Vagina (tissue), 2 donors: Measurements from ENCODE around the gene OR4N2.
"Not testable (repeated sequence)": the region's sequence is repeated elsewhere in the genome, so short reads cannot be mapped to it uniquely, and the experiment has no call there.

Experiments used
- POLR2A ChIP-seq, 2 donors: fragments of 450-650 bp; IDR thresholded peaks; one replicate each; pipeline ENCODE4 v1.6.1; 2017; ENCODE audit warnings: antibody characterized with exemption in 2 of 2, mild to moderate bottlenecking in 2 of 2, moderate library complexity in 2 of 2
- POLR2AphosphoS5 ChIP-seq, 2 donors: sonication (generic); formaldehyde crosslinking; IDR thresholded peaks; one replicate each; pipeline ENCODE4 v1.9.0; 2017; ENCODE audit warnings: antibody characterized with exemption in 2 of 2, mild to moderate bottlenecking in 2 of 2, low read depth in 1 of 2; ENCODE audit not compliant: insufficient read depth in 1 of 2
- TF ChIP-seq, protein P1 (sequence below), 3 experiments: fragments of 450-650 bp in 2 of 3; fragments of 200-600 bp in 1 of 3; sonication (generic) in 1 of 3; IDR thresholded peaks; one replicate each; pipeline ENCODE4 v1.5.1; 2017 to 2019; ENCODE audit warnings: antibody characterized with exemption in 3 of 3, mild to moderate bottlenecking in 2 of 3, moderate library complexity in 2 of 3

- TF ChIP-seq, protein P1, sequence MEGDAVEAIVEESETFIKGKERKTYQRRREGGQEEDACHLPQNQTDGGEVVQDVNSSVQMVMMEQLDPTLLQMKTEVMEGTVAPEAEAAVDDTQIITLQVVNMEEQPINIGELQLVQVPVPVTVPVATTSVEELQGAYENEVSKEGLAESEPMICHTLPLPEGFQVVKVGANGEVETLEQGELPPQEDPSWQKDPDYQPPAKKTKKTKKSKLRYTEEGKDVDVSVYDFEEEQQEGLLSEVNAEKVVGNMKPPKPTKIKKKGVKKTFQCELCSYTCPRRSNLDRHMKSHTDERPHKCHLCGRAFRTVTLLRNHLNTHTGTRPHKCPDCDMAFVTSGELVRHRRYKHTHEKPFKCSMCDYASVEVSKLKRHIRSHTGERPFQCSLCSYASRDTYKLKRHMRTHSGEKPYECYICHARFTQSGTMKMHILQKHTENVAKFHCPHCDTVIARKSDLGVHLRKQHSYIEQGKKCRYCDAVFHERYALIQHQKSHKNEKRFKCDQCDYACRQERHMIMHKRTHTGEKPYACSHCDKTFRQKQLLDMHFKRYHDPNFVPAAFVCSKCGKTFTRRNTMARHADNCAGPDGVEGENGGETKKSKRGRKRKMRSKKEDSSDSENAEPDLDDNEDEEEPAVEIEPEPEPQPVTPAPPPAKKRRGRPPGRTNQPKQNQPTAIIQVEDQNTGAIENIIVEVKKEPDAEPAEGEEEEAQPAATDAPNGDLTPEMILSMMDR (IDR thresholded peaks at IDR 0.05): not testable (repeated sequence)
- TF ChIP-seq POLR2A (IDR thresholded peaks at IDR 0.05); POLR2AphosphoS5 (IDR thresholded peaks at IDR 0.05; ENCODE audit: insufficient read depth in 1 of 2, low read depth in 1 of 2): not testable (repeated sequence)
Measured at GRCh38 chr14:19827626-19828244, 24.2 kb downstream of the OR4N2 start.
